H1 (cell line): Measurements from ENCODE around the gene TAOK1. TPM values are rescaled to one million over a fixed set of nuclear protein-coding genes. Genes with fewer than 3 reads are reported as not detected.

Experiments used
- BACH1 ChIP-seq: IDR thresholded peaks from 2 replicates; pipeline ENCODE4 v1.6.1; 2012; ENCODE audit warnings: low read length, improper control_type of control experiment
- HDAC6 ChIP-seq: IDR thresholded peaks from one replicate; pipeline ENCODE4 v1.7.1; 2012; ENCODE audit warnings: low read depth, mild to moderate bottlenecking, inconsistent platforms, low read length, moderate library complexity
- NANOG ChIP-seq: IDR thresholded peaks from 2 replicates; pipeline ENCODE4 v1.6.1; 2011; ENCODE audit warnings: low read length, low read depth, mild to moderate bottlenecking, inconsistent platforms; ENCODE audit not compliant: insufficient read depth, poor library complexity, severe bottlenecking
- POLR2AphosphoS5 ChIP-seq: IDR thresholded peaks from 2 replicates; pipeline ENCODE4 v1.6.1; 2011; ENCODE audit warnings: low read depth, low read length
- RNF2 ChIP-seq: fragments of 200-900, 300-1000 bp; sonication (generic); IDR thresholded peaks from 2 replicates; pipeline ENCODE4 v1.7.1; 2016; ENCODE audit warnings: borderline replicate concordance, low read depth, mild to moderate bottlenecking, antibody characterized with exemption, low read length; ENCODE audit not compliant: poor library complexity, severe bottlenecking; ENCODE audit errors: missing control alignments
- SAP30 ChIP-seq: fragments of 300-600 bp; sonication (generic); IDR thresholded peaks from 2 replicates; pipeline ENCODE4 v1.7.1; 2012; ENCODE audit warnings: low read length, moderate library complexity, mild to moderate bottlenecking, inconsistent platforms; ENCODE audit not compliant: insufficient read depth, insufficient replicate concordance
- SP4 ChIP-seq: IDR thresholded peaks from 2 replicates; pipeline ENCODE4 v1.6.1; 2012; ENCODE audit warnings: low read length, inconsistent platforms
- SUZ12 ChIP-seq: fragments of 200-600 bp; sonication (generic); IDR thresholded peaks from 2 replicates; pipeline ENCODE4 v1.6.1; 2012; ENCODE audit warnings: mild to moderate bottlenecking, inconsistent platforms, low read length, moderate library complexity, mixed read lengths
- TAF7 ChIP-seq: optimal IDR thresholded peaks from 2 replicates; pipeline ENCODE3; 2011; ENCODE audit warnings: low read depth, mild to moderate bottlenecking, inconsistent platforms, low read length, moderate library complexity, borderline replicate concordance
- polyA plus RNA-seq, 7 experiments: library from polyadenylated mRNA; depleted of rRNA in 3 of 7; stranded (reverse) in 5 of 7; unstranded in 2 of 7; fragments of >200 nt in 5 of 7; fragments of 200-250 nt in 2 of 7; gene quantifications; 1 replicate in 5 of 7; 2 replicates in 1 of 7; 4 replicates in 1 of 7; pipeline versions ENCODE4 v1.2.1 to v1.2.3, GENCODE V29; 2011 to 2013; ENCODE audit warnings: missing spikeins in 2 of 7, mixed read lengths in 2 of 7
- total RNA-seq: library from RNA; stranded (reverse); fragmentation: NEBNext Ultra II Directional; extraction: Animal tissue kit (Norgen Biotek cat#: 25700); gene quantifications from 2 replicates; pipeline ENCODE4 v1.2.1, GENCODE V29; 2021
- TF ChIP-seq, protein P1 (sequence below): IDR thresholded peaks from 2 replicates; pipeline ENCODE4 v1.6.1; 2012; ENCODE audit warnings: inconsistent platforms

TAOK1 gene
- total and polyA plus RNA-seq, 2 of the 8 experiments (the other 6 are each of a cell fraction or from before 2014, with no cell fraction given), result 12.2 to 90.6 TPM

DNA sequence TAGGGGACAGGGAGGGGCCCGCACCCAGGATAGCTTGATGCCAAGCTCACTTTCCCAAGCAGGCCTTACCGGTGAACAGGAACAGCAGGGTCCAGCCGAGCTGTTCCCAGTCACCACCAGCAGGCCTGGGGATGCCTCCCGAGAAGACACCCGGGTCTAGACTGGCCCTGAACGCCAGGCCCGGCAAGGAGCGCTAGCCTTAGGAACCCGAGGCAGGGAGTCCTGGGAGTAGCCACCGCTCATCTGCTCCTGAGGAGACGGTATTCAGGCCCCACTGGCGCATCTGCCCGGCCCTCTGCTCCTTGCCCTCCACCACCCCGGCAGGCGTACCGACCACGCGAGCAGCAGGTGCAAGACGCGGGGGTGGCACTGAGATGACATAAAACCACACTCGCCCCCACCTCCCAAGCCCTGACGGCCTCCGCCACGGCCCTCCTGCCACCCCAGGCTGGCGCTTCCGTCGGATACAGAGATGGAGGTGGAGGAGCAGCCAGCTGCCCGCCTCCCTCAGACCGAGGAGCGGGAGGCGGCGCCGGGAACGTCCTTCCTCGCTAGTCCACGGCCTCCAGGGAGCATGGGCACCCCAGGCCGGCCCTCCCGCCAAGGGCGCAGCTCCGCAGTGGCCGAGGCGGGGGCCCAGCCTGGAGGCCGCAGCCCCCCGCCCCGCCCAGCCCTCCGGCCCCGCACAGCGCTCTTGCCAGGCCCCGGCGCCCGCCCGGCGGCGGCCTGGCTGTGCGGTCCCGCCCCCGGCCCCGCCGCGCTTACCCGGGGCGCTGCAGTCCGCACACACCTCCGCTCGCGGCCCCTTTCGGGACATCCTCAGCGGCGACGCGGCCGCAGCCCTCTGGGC, 198.6 kb downstream of the TAOK1 start (continued):
- TF ChIP-seq, protein P1, sequence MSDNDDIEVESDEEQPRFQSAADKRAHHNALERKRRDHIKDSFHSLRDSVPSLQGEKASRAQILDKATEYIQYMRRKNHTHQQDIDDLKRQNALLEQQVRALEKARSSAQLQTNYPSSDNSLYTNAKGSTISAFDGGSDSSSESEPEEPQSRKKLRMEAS, result no peak
- TF ChIP-seq TAF7, result no peak
- TF ChIP-seq HDAC6, result no peak
- no peak for TF ChIP-seq SUZ12
- TF ChIP-seq RNF2, result no peak
- TF ChIP-seq BACH1, result no peak
- no peak for TF ChIP-seq SP4
- TF ChIP-seq NANOG, result no peak
- TF ChIP-seq POLR2AphosphoS5, result no peak
- peak; percentile 38 for TF ChIP-seq SAP30
